GM19452 (cell line): ENCODE measurements around the gene LRRC74A.
A peak's percentile ranks its signal among the peaks of the same experiment; 100 is the strongest.

Source experiments
- ATAC-seq: cut with Tn5 transposase; IDR thresholded peaks from one replicate; pipeline ENCODE4 v1.9.1; 2021; ENCODE audit not compliant: unreplicated experiment

The LRRC74A gene

GRCh38 chr14:76808990-76809389, 17.2 kb upstream of the LRRC74A start:
- ATAC-seq = no peak

GRCh38 chr14:76810525-76810924, 15.7 kb upstream of the LRRC74A start:
- ATAC-seq = no peak

GRCh38 chr14:76810953-76811400, 15.2 kb upstream of the LRRC74A start:
- ATAC-seq = no peak

- no peak for ATAC-seq
Measured at GRCh38 chr14:76811561-76811960, 14.6 kb upstream of the LRRC74A start.

- ATAC-seq = peak; percentile 10
Measured at GRCh38 chr14:76812093-76812421, 14.2 kb upstream of the LRRC74A start.

- ATAC-seq = peak; percentile 91
Measured at GRCh38 chr14:76812422-76813383, 13.5 kb upstream of the LRRC74A start, which contains the start of gene ANGEL1. ANGEL1 (minus strand) TSS chr14:76812882; CDS start chr14:76812827, 55 bp downstream.

- ATAC-seq = no peak
Measured at GRCh38 chr14:76814726-76815645, 11.2 kb upstream of the LRRC74A start.

- no peak for ATAC-seq
Measured at GRCh38 chr14:76820700-76821099, 5.5 kb upstream of the LRRC74A start.

- ATAC-seq = no peak
Measured at GRCh38 chr14:76827696-76828296, 1.6 kb downstream of the LRRC74A start.

- ATAC-seq = no peak
Measured at GRCh38 chr14:76828339-76829012, 2.3 kb downstream of the LRRC74A start.

GRCh38 chr14:76829013-76829365, 2.8 kb downstream of the LRRC74A start:
- no peak for ATAC-seq

- ATAC-seq = no peak
Measured at GRCh38 chr14:76829650-76830421, 3.6 kb downstream of the LRRC74A start.

GRCh38 chr14:76830556-76830955, 4.3 kb downstream of the LRRC74A start:
- no peak for ATAC-seq

- ATAC-seq = no peak
Measured at GRCh38 chr14:76832503-76832988, 6.3 kb downstream of the LRRC74A start.

- no peak for ATAC-seq
Measured at GRCh38 chr14:76833011-76833410, 6.8 kb downstream of the LRRC74A start.

- ATAC-seq = no peak
Measured at GRCh38 chr14:76834241-76834661, 8.0 kb downstream of the LRRC74A start.

GRCh38 chr14:76836029-76836630, 9.9 kb downstream of the LRRC74A start:
- no peak for ATAC-seq

- no peak for ATAC-seq
Measured at GRCh38 chr14:76837524-76837923, 11.3 kb downstream of the LRRC74A start.

- no peak for ATAC-seq
Measured at GRCh38 chr14:76842414-76842813, 16.2 kb downstream of the LRRC74A start.
